ENCODE data around the gene SPNS2. TPM values are rescaled to one million over a fixed set of nuclear protein-coding genes. Genes with fewer than 3 reads are reported as not detected.

The SPNS2 gene
- total and polyA plus RNA-seq, 2 donors (not counting 1 experiment from before 2014, with no cell fraction given) = 0.17 TPM; not detected in 1

DNA sequence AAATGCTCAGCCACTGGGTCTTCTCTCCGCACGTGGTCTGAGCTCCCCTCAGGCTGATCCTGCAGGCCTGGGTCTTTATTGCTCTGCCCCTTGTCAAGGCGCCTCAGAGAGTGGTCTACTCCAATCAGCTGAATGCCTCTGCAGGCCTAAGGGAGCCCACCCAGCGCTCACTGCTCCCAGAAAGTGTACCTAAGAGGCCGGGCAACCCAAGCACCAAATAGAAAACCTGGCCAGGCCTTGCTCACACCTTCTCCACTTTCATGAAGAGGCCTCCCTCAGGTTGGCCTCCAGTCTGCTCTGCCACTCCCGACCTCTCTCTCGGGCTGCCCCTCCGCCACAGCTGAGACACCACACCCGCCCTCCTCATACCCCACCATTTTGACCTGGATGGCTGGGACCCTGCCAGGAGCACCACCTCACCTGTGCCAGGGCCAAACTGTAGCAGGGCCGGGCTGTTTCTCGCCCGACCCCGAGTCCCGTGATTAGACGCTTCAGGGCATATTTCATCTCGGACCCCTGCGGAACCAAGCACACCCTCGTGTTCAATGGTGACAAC lies 55.8 kb downstream of the SPNS2 start:
- Histone ChIP-seq H3K27ac (ENCODE audit: insufficient read depth, low read length) (peak overlapping the region; percentile 69), H3K4me1 (ENCODE audit: control insufficient read depth, extremely low read depth, insufficient read depth, low read length) (peaks cover 5% of the 10 kb centered on the region), H3K9me3 (ENCODE audit: control insufficient read depth, insufficient read depth, low read depth, low read length) (no peaks in the 10 kb centered on the region), H4K20me1 (ENCODE audit: control insufficient read depth, extremely low read depth, insufficient read depth, low read length) (no peaks in the 10 kb centered on the region), H3K27me3 (ENCODE audit: control insufficient read depth, insufficient read depth, low read length) (no peaks in the 10 kb centered on the region), H3K4me2 (ENCODE audit: extremely low read depth, insufficient read depth, low read length) (peak overlapping the region; percentile 86), H3K79me2 (ENCODE audit: control insufficient read depth, insufficient read depth, low read length) (peaks cover 19% of the 10 kb centered on the region), H3K4me3 (replicated peaks in 1 of 4; ENCODE audit: control extremely low read depth in 1 of 4, insufficient read depth in 1 of 4, low read depth in 3 of 4, low read length in 4 of 4) (peak overlapping the region; percentile 88 to 97 (median 94)), H2AFZ (ENCODE audit: low read length) (no peak overlapping the region), H3K9ac (ENCODE audit: insufficient read depth, low read length) (peak overlapping the region; percentile 78), H3K36me3 (ENCODE audit: control insufficient read depth, insufficient read depth, low read length) (peaks cover 15% of the 10 kb centered on the region)
- DNase-seq (ENCODE audit: low read depth in 2 of 2) = no peak
- TF ChIP-seq CTCF (conservative IDR thresholded peaks at IDR 0.05 in 1 of 2, IDR thresholded peaks at IDR 0.05 in 1 of 2; ENCODE audit: low read depth in 1 of 2, low read length in 2 of 2) = no peak
- no peak for TF ChIP-seq EZH2 (IDR thresholded peaks at IDR 0.05; ENCODE audit: low read length, missing control alignments)

GRCh38 chr17:4554997-4555799 lies 56.5 kb downstream of the SPNS2 start, which contains the start of gene MYBBP1A:
MYBBP1A (minus strand) TSS chr17:4555384; CDS start chr17:4555324, 60 bp downstream.
- no peaks in the 10 kb centered on the region for H3K27me3 ChIP-seq (ENCODE audit: control insufficient read depth, insufficient read depth, low read length)
- TF ChIP-seq EZH2 (IDR thresholded peaks at IDR 0.05; ENCODE audit: low read length, missing control alignments) (no peak), CTCF (conservative IDR thresholded peaks at IDR 0.05 in 1 of 2, IDR thresholded peaks at IDR 0.05 in 1 of 2; ENCODE audit: low read depth in 1 of 2, low read length in 2 of 2) (peak; percentile 9 to 36)
- peak within 1 kb of the TSS; percentile 86 for H3K4me2 ChIP-seq (ENCODE audit: extremely low read depth, insufficient read depth, low read length)

More at GRCh38 chr17:4554997-4555799, 56.5 kb downstream of the SPNS2 start, which contains the start of gene MYBBP1A:
- peak; percentile 89 to 94 for DNase-seq (ENCODE audit: low read depth in 2 of 2)
- Histone ChIP-seq H3K4me1 (ENCODE audit: control insufficient read depth, extremely low read depth, insufficient read depth, low read length) (peaks cover 5% of the 10 kb centered on the region), H3K9me3 (ENCODE audit: control insufficient read depth, insufficient read depth, low read depth, low read length) (no peaks in the 10 kb centered on the region), H2AFZ (ENCODE audit: low read length) (peak within 1 kb of the TSS; percentile 94), H3K4me3 (replicated peaks in 1 of 4; ENCODE audit: control extremely low read depth in 1 of 4, insufficient read depth in 1 of 4, low read depth in 3 of 4, low read length in 4 of 4) (peak within 1 kb of the TSS; percentile 88 to 97 (median 94)), H3K36me3 (ENCODE audit: control insufficient read depth, insufficient read depth, low read length) (peaks cover 15% of the 10 kb centered on the region), H3K79me2 (ENCODE audit: control insufficient read depth, insufficient read depth, low read length) (peaks cover 19% of the 10 kb centered on the region), H3K27ac (ENCODE audit: insufficient read depth, low read length) (peak within 1 kb of the TSS; percentile 69), H4K20me1 (ENCODE audit: control insufficient read depth, extremely low read depth, insufficient read depth, low read length) (no peaks in the 10 kb centered on the region), H3K9ac (ENCODE audit: insufficient read depth, low read length) (peak within 1 kb of the TSS; percentile 78)
